KMS-11 (cell line): ENCODE measurements around the gene DLG2.

Experiments
- H2AFZ ChIP-seq: fragments of 200-600 bp; sonication (generic); 2 replicates; pipeline ENCODE4 v1.6.1; 2016; ENCODE audit warnings: antibody characterized with exemption, mixed run types, low read depth
- H3K27ac ChIP-seq: fragments of 200-600 bp; sonication (generic); 2 replicates; pipeline ENCODE4 v1.6.1; 2016; ENCODE audit warnings: mild to moderate bottlenecking, mixed run types
- H3K27me3 ChIP-seq: fragments of 200-600 bp; sonication (generic); 2 replicates; pipeline ENCODE4 v1.6.1; 2017; ENCODE audit warnings: mild to moderate bottlenecking, low read depth, mixed run types, moderate library complexity; ENCODE audit not compliant: insufficient read depth
- H3K36me3 ChIP-seq: fragments of 200-600 bp; sonication (generic); 2 replicates; pipeline ENCODE4 v1.6.1; 2017; ENCODE audit warnings: mild to moderate bottlenecking, mixed run types; ENCODE audit not compliant: insufficient read depth
- H3K4me1 ChIP-seq: fragments of 200-600 bp; sonication (generic); 2 replicates; pipeline ENCODE4 v1.6.1; 2016; ENCODE audit warnings: mild to moderate bottlenecking, low read depth, mixed run types; ENCODE audit not compliant: poor library complexity, severe bottlenecking
- H3K4me2 ChIP-seq: fragments of 200-600 bp; sonication (generic); 2 replicates; pipeline ENCODE4 v1.7.0; 2016; ENCODE audit warnings: mild to moderate bottlenecking, mixed run types
- H3K4me3 ChIP-seq: fragments of 200-600 bp; sonication (generic); IDR thresholded peaks from 2 replicates; pipeline ENCODE4 v1.6.1; 2017; ENCODE audit warnings: low read depth, low read length, mixed read lengths; ENCODE audit not compliant: insufficient read depth
- H3K79me2 ChIP-seq: fragments of 200-600 bp; sonication (generic); 2 replicates; pipeline ENCODE4 v1.6.1; 2016; ENCODE audit warnings: low read depth, mixed run types; ENCODE audit not compliant: insufficient read depth
- H3K9ac ChIP-seq: fragments of 200-600 bp; sonication (generic); 2 replicates; pipeline ENCODE4 v1.6.1; 2016; ENCODE audit warnings: mild to moderate bottlenecking, mixed run types
- H4K20me1 ChIP-seq: fragments of 200-600 bp; sonication (generic); 2 replicates; pipeline ENCODE4 v1.6.1; 2016; ENCODE audit warnings: mild to moderate bottlenecking, mixed run types; ENCODE audit not compliant: insufficient read depth
- CTCF ChIP-seq: fragments of 200-600 bp; sonication (generic); conservative IDR thresholded peaks from 2 replicates; pipeline ENCODE4 v1.6.1; 2017; ENCODE audit warnings: low read depth, mild to moderate bottlenecking, antibody characterized with exemption, low read length, moderate library complexity, mixed read lengths

DLG2 gene

GRCh38 chr11:83852012-83852411, 1775.1 kb downstream of the DLG2 start:
- H3K36me3 ChIP-seq: no peaks in the 10 kb centered on the region
- H2AFZ ChIP-seq: no peak overlapping the region
- H3K4me2 ChIP-seq: no peak overlapping the region
- H3K79me2 ChIP-seq: no peaks in the 10 kb centered on the region
- no peak overlapping the region for H3K9ac ChIP-seq
- no peaks in the 10 kb centered on the region for H3K4me1 ChIP-seq
- no peak overlapping the region for H3K4me3 ChIP-seq
- no peak overlapping the region for H3K27ac ChIP-seq
- H4K20me1 ChIP-seq: no peaks in the 10 kb centered on the region
- H3K27me3 ChIP-seq: no peaks in the 10 kb centered on the region
- TF ChIP-seq CTCF: no peak

DNA sequence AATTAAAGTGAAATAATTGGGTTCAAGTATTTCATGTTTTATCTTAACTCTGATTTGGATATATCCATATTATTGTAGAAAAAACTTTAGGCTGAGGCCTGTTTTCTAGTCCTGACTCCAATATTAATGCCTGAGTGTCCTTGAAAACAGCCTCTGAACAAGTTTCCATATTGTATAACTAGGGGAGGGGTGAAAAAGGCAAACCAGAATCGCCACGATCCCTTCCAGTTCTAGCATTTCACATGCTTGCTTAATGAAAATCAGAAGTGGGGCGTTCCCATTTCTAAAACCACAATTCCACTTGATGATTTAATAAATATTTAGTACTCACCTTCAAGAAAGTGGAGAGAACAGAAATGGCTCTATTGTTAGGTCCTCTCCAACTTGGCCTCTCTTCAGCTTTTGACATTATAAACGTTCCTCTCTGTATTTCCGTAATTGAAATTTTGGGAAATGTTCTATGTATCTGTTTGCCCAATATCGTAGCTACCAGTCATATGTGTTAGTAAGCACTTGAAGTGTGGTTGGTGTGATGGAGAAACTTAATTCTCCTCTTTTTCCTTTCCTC, 1779.6 kb downstream of the DLG2 start:
- H3K36me3 ChIP-seq: no peaks in the 10 kb centered on the region
- H3K27me3 ChIP-seq: no peaks in the 10 kb centered on the region
- no peak overlapping the region for H2AFZ ChIP-seq
- H3K9ac ChIP-seq: no peak overlapping the region
- no peaks in the 10 kb centered on the region for H3K4me1 ChIP-seq
- H3K79me2 ChIP-seq: no peaks in the 10 kb centered on the region
- no peak overlapping the region for H3K27ac ChIP-seq
- H3K4me2 ChIP-seq: no peak overlapping the region
- no peak for TF ChIP-seq CTCF
- no peaks in the 10 kb centered on the region for H4K20me1 ChIP-seq
- H3K4me3 ChIP-seq: no peak overlapping the region

GRCh38 chr11:83845797-83846196, 1781.3 kb downstream of the DLG2 start:
- Histone ChIP-seq H4K20me1 (no peaks in the 10 kb centered on the region), H3K4me2 (no peak overlapping the region), H3K27me3 (no peaks in the 10 kb centered on the region), H3K4me3 (no peak overlapping the region), H3K4me1 (no peaks in the 10 kb centered on the region), H3K79me2 (no peaks in the 10 kb centered on the region), H2AFZ (no peak overlapping the region), H3K27ac (no peak overlapping the region), H3K9ac (no peak overlapping the region), H3K36me3 (no peaks in the 10 kb centered on the region)
- TF ChIP-seq CTCF: no peak

DNA sequence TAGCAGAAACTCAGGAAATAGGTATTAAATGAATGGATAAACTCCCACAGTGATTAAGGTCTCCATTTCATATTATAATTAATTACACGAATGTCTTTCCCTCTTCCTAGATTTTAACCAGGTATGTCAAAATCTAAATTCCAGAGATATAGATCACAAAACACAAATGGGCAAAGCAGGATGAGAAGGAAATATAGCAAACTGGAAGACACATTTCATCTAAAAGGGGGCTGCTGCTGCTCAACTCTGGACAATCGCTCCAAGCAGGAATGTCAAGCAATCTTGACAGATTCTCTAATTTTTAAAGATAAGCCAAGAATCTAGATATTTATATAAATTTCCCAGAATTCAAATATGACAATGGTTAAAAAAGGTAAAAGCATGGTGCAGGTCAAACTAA, 1786.8 kb downstream of the DLG2 start:
- Histone ChIP-seq H3K27me3 (no peaks in the 10 kb centered on the region), H3K9ac (no peak overlapping the region), H2AFZ (no peak overlapping the region), H3K36me3 (no peaks in the 10 kb centered on the region), H4K20me1 (no peaks in the 10 kb centered on the region), H3K4me2 (no peak overlapping the region), H3K79me2 (no peaks in the 10 kb centered on the region), H3K4me3 (no peak overlapping the region), H3K4me1 (peaks cover 10% of the 10 kb centered on the region), H3K27ac (no peak overlapping the region)
- no peak for TF ChIP-seq CTCF
